ENCODE results near the gene FANK1. TPM values are rescaled to one million over a fixed set of nuclear protein-coding genes. Genes with fewer than 3 reads are reported as not detected.
"Not testable (repeated sequence)": the region's sequence is repeated elsewhere in the genome, so short reads cannot be mapped to it uniquely, and the experiment has no call there.

Gene FANK1
- total and polyA plus RNA-seq, 7 experiments from 2014 or later = 0.35 to 0.67 (median 0.37) TPM; not detected in 4

DNA sequence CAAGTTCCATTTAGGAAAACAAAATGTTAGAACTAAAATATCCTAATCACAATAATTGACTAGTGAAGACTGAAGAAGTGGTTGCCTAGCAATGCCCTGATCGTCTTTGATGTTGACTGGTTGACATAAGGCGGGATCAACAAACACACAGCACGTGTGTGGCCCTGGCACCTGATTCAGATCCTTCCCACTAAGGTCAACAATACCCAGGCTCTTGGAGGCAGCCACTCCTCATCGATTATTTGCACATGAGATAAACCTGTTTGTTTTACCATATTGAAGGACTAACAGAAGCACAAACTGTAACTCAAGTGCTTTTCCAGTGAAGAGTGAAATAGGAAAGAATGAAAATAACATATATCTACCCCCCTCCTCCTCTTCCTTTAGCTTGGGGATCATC is 15.6 kb downstream of the FANK1 start:
- DNase-seq (no peak), ATAC-seq (no peak)
- H3K4me1 Mint-ChIP-seq = no peaks in the 10 kb centered on the region
- H3K4me3 ChIP-seq (ENCODE audit: low read length) = no peak overlapping the region
- peaks cover 0 to 3% (median 0%) of the 10 kb centered on the region in 11 donors for H3K9me3 Mint-ChIP-seq
- H3K27me3 ChIP-seq (ENCODE audit: control insufficient read depth in 2 of 2, insufficient read depth in 2 of 2, low read length in 2 of 2) = no peaks in the 10 kb centered on the region
- no peaks in the 10 kb centered on the region for H3K4me1 ChIP-seq (ENCODE audit: control insufficient read depth in 2 of 2, insufficient read depth in 2 of 2, low read length in 2 of 2)
- H3K27ac Mint-ChIP-seq = peak overlapping the region in 1 of 9 donors; percentile 48
- no peak overlapping the region for H3K4me3 Mint-ChIP-seq
- H3K9me3 ChIP-seq (ENCODE audit: control insufficient read depth in 2 of 3, low read length in 3 of 3) = no peaks in the 10 kb centered on the region
- no peaks in the 10 kb centered on the region for H3K36me3 Mint-ChIP-seq
- CTCF ChIA-PET = no interaction called here
- intact Hi-C loops (cut with micrococcal nuclease) = no loop called here
- POLR2A ChIA-PET = no interaction called here
- no peak overlapping the region for H3K27ac ChIP-seq (ENCODE audit: low read depth, low read length)
- H3K27me3 Mint-ChIP-seq = peaks cover 0 to 10% (median 4%) of the 10 kb centered on the region in 5 donors
- no peaks in the 10 kb centered on the region for H3K36me3 ChIP-seq (ENCODE audit: control insufficient read depth in 2 of 3, insufficient read depth in 3 of 3, low read length in 3 of 3)

- H3K36me3 ChIP-seq (ENCODE audit: control insufficient read depth in 2 of 3, insufficient read depth in 3 of 3, low read length in 3 of 3); H3K4me3 Mint-ChIP-seq; DNase-seq; H3K27ac Mint-ChIP-seq; H3K9me3 Mint-ChIP-seq; H3K9me3 ChIP-seq (ENCODE audit: control insufficient read depth in 2 of 3, low read length in 3 of 3); H3K27ac ChIP-seq (ENCODE audit: low read depth, low read length); H3K4me1 Mint-ChIP-seq; POLR2A ChIA-PET; H3K4me3 ChIP-seq (ENCODE audit: low read length); H3K27me3 ChIP-seq (ENCODE audit: control insufficient read depth in 2 of 2, insufficient read depth in 2 of 2, low read length in 2 of 2); ATAC-seq; CTCF ChIA-PET; H3K4me1 ChIP-seq (ENCODE audit: control insufficient read depth in 2 of 2, insufficient read depth in 2 of 2, low read length in 2 of 2); H3K36me3 Mint-ChIP-seq; intact Hi-C loops (cut with micrococcal nuclease): not testable (repeated sequence)
- H3K27me3 Mint-ChIP-seq = peaks cover 0 to 11% (median 0%) of the 10 kb centered on the region in 5 donors
Observed at GRCh38 chr10:125913277-125913676, 16.9 kb downstream of the FANK1 start.

- no peak overlapping the region for H3K4me3 Mint-ChIP-seq
- no peaks in the 10 kb centered on the region for H3K36me3 Mint-ChIP-seq
- H3K36me3 ChIP-seq (ENCODE audit: control insufficient read depth in 2 of 3, insufficient read depth in 3 of 3, low read length in 3 of 3) = no peaks in the 10 kb centered on the region
- H3K4me1 ChIP-seq (ENCODE audit: control insufficient read depth in 2 of 2, insufficient read depth in 2 of 2, low read length in 2 of 2) = no peaks in the 10 kb centered on the region
- H3K27me3 ChIP-seq (ENCODE audit: control insufficient read depth in 2 of 2, insufficient read depth in 2 of 2, low read length in 2 of 2) = no peaks in the 10 kb centered on the region
- H3K4me1 Mint-ChIP-seq = no peaks in the 10 kb centered on the region
- ChIA-PET CTCF (no interaction called here), POLR2A (no interaction called here)
- intact Hi-C loops (cut with micrococcal nuclease) = no loop called here
- H3K27ac Mint-ChIP-seq = no peak overlapping the region
- no peak for DNase-seq
- peaks cover 0 to 6% (median 2%) of the 10 kb centered on the region in 11 donors for H3K9me3 Mint-ChIP-seq
- H3K27ac ChIP-seq (ENCODE audit: low read depth, low read length) = no peak overlapping the region
- no peak overlapping the region for H3K4me3 ChIP-seq (ENCODE audit: low read length)
- H3K9me3 ChIP-seq (ENCODE audit: control insufficient read depth in 2 of 3, low read length in 3 of 3) = no peaks in the 10 kb centered on the region
- no peak for ATAC-seq
- peaks cover 0 to 11% (median 2%) of the 10 kb centered on the region in 5 donors for H3K27me3 Mint-ChIP-seq
Observed at GRCh38 chr10:125916977-125917376, 20.6 kb downstream of the FANK1 start.

DNA sequence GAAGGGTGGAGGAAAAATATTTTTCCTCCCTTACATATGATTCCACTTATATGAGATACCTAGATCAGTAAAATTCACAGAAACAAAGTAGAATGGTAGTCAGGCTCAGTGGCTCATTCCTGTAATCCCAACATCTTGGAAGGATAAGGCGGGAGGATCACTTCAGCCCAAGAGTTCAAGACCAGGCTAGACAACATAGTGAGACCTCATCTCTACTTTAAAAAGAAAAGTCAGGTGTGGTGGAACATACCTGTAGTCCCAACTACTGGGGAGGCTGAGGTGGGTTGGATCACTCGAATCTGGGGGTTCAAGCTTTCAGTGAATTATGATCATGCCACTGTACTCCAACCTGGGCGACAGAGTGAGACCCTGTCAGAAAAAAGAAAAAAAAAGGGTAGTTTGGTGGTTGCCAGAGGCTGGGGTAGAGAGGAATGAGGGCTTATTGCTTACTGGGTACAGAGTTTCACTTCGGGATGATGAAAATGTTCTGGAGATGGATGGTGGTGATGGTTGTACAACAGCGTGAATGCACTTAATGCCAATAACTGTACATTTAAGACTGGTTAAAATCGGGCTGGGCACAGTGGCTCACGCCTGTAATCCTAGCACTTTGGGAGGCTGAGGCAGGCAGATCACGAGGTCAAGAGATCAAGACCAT is 21.5 kb downstream of the FANK1 start:
- H3K4me1 ChIP-seq (ENCODE audit: control insufficient read depth in 2 of 2, insufficient read depth in 2 of 2, low read length in 2 of 2); H3K36me3 Mint-ChIP-seq; H3K36me3 ChIP-seq (ENCODE audit: control insufficient read depth in 2 of 3, insufficient read depth in 3 of 3, low read length in 3 of 3); H3K27ac ChIP-seq (ENCODE audit: low read depth, low read length); CTCF ChIA-PET; H3K4me3 Mint-ChIP-seq; H3K27ac Mint-ChIP-seq; H3K4me3 ChIP-seq (ENCODE audit: low read length); H3K4me1 Mint-ChIP-seq; H3K27me3 ChIP-seq (ENCODE audit: control insufficient read depth in 2 of 2, insufficient read depth in 2 of 2, low read length in 2 of 2); H3K9me3 ChIP-seq (ENCODE audit: control insufficient read depth in 2 of 3, low read length in 3 of 3); intact Hi-C loops (cut with micrococcal nuclease); DNase-seq; ATAC-seq; POLR2A ChIA-PET; H3K9me3 Mint-ChIP-seq: not testable (repeated sequence)
- peaks cover 0 to 11% (median 2%) of the 10 kb centered on the region in 5 donors for H3K27me3 Mint-ChIP-seq

- intact Hi-C loops (cut with micrococcal nuclease); DNase-seq; H3K27ac Mint-ChIP-seq; H3K4me1 ChIP-seq (ENCODE audit: control insufficient read depth in 2 of 2, insufficient read depth in 2 of 2, low read length in 2 of 2); ATAC-seq; H3K4me1 Mint-ChIP-seq; H3K9me3 ChIP-seq (ENCODE audit: control insufficient read depth in 2 of 3, low read length in 3 of 3); CTCF ChIA-PET; H3K27ac ChIP-seq (ENCODE audit: low read depth, low read length); H3K27me3 ChIP-seq (ENCODE audit: control insufficient read depth in 2 of 2, insufficient read depth in 2 of 2, low read length in 2 of 2); POLR2A ChIA-PET; H3K27me3 Mint-ChIP-seq; H3K36me3 Mint-ChIP-seq; H3K4me3 Mint-ChIP-seq; H3K4me3 ChIP-seq (ENCODE audit: low read length); H3K36me3 ChIP-seq (ENCODE audit: control insufficient read depth in 2 of 3, insufficient read depth in 3 of 3, low read length in 3 of 3); H3K9me3 Mint-ChIP-seq: not testable (repeated sequence)
Observed at GRCh38 chr10:125921643-125922306, 25.4 kb downstream of the FANK1 start.

DNA sequence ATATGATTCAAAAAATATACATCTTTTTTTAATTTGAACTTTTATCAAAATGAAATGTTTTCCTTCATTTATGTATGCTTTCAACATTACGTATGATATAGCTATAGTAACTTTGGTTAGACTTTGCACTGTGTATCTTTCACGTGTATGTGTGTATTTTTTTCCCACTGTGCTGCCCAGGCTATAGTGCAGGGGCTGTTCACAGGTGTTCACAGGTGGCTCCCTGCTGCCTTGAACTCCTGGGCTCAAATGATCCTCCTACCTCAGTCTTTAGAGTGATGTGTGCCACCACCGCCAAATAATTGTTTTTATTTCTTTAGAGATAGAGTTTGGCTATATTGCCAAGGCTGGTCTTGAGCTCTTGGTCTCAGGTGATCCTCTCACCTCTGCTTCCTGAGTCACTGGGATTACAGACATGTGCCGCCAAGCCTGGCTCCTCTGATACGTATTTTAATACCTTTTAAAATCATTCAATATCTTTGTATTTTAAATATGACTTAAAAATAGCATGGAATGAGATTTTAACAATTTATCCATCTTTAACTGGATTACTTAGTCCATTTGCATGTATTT is 29.0 kb downstream of the FANK1 start:
- no peaks in the 10 kb centered on the region for H3K27me3 ChIP-seq (ENCODE audit: control insufficient read depth in 2 of 2, insufficient read depth in 2 of 2, low read length in 2 of 2)
- Mint-ChIP-seq H3K4me3 (no peak overlapping the region), H3K36me3 (no peaks in the 10 kb centered on the region), H3K9me3 (peaks cover 0 to 2% (median 0%) of the 10 kb centered on the region in 11 donors), H3K27me3 (peaks cover 0 to 4% (median 0%) of the 10 kb centered on the region in 5 donors), H3K4me1 (no peaks in the 10 kb centered on the region), H3K27ac (no peak overlapping the region)
- no peaks in the 10 kb centered on the region for H3K9me3 ChIP-seq (ENCODE audit: control insufficient read depth in 2 of 3, low read length in 3 of 3)
- no peak overlapping the region for H3K4me3 ChIP-seq (ENCODE audit: low read length)
- ChIA-PET CTCF (no interaction called here), POLR2A (no interaction called here)
- no peak overlapping the region for H3K27ac ChIP-seq (ENCODE audit: low read depth, low read length)
- no peaks in the 10 kb centered on the region for H3K36me3 ChIP-seq (ENCODE audit: control insufficient read depth in 2 of 3, insufficient read depth in 3 of 3, low read length in 3 of 3)
- no peaks in the 10 kb centered on the region for H3K4me1 ChIP-seq (ENCODE audit: control insufficient read depth in 2 of 2, insufficient read depth in 2 of 2, low read length in 2 of 2)
- no peak for DNase-seq
- intact Hi-C loops (cut with micrococcal nuclease) = no loop called here
- no peak for ATAC-seq

DNA sequence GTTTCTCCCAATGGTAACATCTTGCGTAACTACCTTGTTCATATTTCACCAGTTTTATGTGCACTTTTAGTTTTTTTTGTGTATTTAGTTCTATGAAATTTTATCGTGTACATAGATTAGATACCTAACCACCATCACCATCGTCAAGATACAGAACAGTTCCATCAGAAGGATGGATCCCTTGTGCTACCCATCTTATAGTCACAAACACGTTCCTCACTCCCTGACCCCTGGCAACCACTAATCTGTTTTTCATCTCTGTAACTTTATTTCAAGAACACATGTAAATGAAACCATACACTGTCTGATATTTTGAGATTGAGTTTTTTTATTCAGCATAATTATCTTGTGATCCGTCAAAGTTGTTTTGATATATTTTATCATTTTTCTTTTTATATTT is 29.9 kb downstream of the FANK1 start:
- ChIA-PET CTCF (no interaction called here), POLR2A (no interaction called here)
- Mint-ChIP-seq H3K4me1 (no peaks in the 10 kb centered on the region), H3K27ac (no peak overlapping the region), H3K36me3 (peaks cover 0 to under 1% (median 0%) of the 10 kb centered on the region in 5 donors), H3K9me3 (peaks cover 0 to 2% (median 0%) of the 10 kb centered on the region in 11 donors), H3K27me3 (peaks cover 0 to 4% (median 0%) of the 10 kb centered on the region in 5 donors), H3K4me3 (no peak overlapping the region)
- H3K27me3 ChIP-seq (ENCODE audit: control insufficient read depth in 2 of 2, insufficient read depth in 2 of 2, low read length in 2 of 2) = no peaks in the 10 kb centered on the region
- H3K4me3 ChIP-seq (ENCODE audit: low read length) = no peak overlapping the region
- intact Hi-C loops (cut with micrococcal nuclease) = no loop called here
- ATAC-seq (peak; percentile 18), DNase-seq (no peak)
- no peak overlapping the region for H3K27ac ChIP-seq (ENCODE audit: low read depth, low read length)
- H3K4me1 ChIP-seq (ENCODE audit: control insufficient read depth in 2 of 2, insufficient read depth in 2 of 2, low read length in 2 of 2) = no peaks in the 10 kb centered on the region
- no peaks in the 10 kb centered on the region for H3K9me3 ChIP-seq (ENCODE audit: control insufficient read depth in 2 of 3, low read length in 3 of 3)
- no peaks in the 10 kb centered on the region for H3K36me3 ChIP-seq (ENCODE audit: control insufficient read depth in 2 of 3, insufficient read depth in 3 of 3, low read length in 3 of 3)
